MM.1S (cell line): Measurements from ENCODE around the gene PPP4R1.

Source experiments
- DNase-seq: peaks from one replicate; pipeline ENCODE4 v3.0.0-alpha.2; 2015
- H2AFZ ChIP-seq: fragments of 300-600 bp; sonication (generic); 2 replicates; pipeline ENCODE4 v1.6.0; 2016; ENCODE audit warnings: antibody characterized with exemption, low read length
- H3F3A ChIP-seq: fragments of 300-600 bp; sonication (generic); 2 replicates; pipeline ENCODE4 v1.6.1; 2016; ENCODE audit warnings: mild to moderate bottlenecking, antibody characterized with exemption, low read length, moderate library complexity, mixed read lengths; ENCODE audit not compliant: insufficient read depth
- H3K27ac ChIP-seq: fragments of 300-600 bp; sonication (generic); 2 replicates; pipeline ENCODE4 v1.5.1; 2016; ENCODE audit warnings: mild to moderate bottlenecking, low read length
- H3K27me3 ChIP-seq: fragments of 300-600 bp; sonication (generic); replicated peaks from 2 replicates; pipeline ENCODE4 v1.6.0; 2016; ENCODE audit warnings: low read length; ENCODE audit not compliant: insufficient read depth
- H3K36me3 ChIP-seq: fragments of 300-600 bp; sonication (generic); replicated peaks from 2 replicates; pipeline ENCODE4 v1.6.1; 2016; ENCODE audit warnings: mild to moderate bottlenecking, low read length, mixed read lengths; ENCODE audit not compliant: insufficient read depth
- H3K4me1 ChIP-seq: fragments of 300-600 bp; sonication (generic); 2 replicates; pipeline ENCODE4 v1.6.1; 2016; ENCODE audit warnings: low read length, mixed read lengths
- H3K4me2 ChIP-seq: fragments of 300-600 bp; sonication (generic); 2 replicates; pipeline ENCODE4 v1.6.0; 2016; ENCODE audit warnings: low read depth, low read length
- H3K4me3 ChIP-seq: fragments of 300-600 bp; sonication (generic); 2 replicates; pipeline ENCODE4 v1.5.1; 2016; ENCODE audit warnings: low read length, mixed read lengths
- H3K79me2 ChIP-seq: fragments of 300-600 bp; sonication (generic); 2 replicates; pipeline ENCODE4 v1.6.1; 2016; ENCODE audit warnings: mixed run types, low read length, mixed read lengths
- H3K9ac ChIP-seq: fragments of 300-600 bp; sonication (generic); 2 replicates; pipeline ENCODE4 v1.6.1; 2016; ENCODE audit warnings: low read length, mixed read lengths
- H3K9me2 ChIP-seq: fragments of 300-600 bp; sonication (generic); replicated peaks from 2 replicates; pipeline ENCODE4 v1.6.1; 2016; ENCODE audit warnings: mild to moderate bottlenecking, low read length, mixed read lengths; ENCODE audit not compliant: insufficient read depth
- H3K9me3 ChIP-seq: fragments of 300-600 bp; sonication (generic); replicated peaks from 2 replicates; pipeline ENCODE4 v1.6.1; 2016; ENCODE audit warnings: mild to moderate bottlenecking, low read length, mixed read lengths; ENCODE audit not compliant: insufficient read depth
- H4K20me1 ChIP-seq: fragments of 300-600 bp; sonication (generic); 2 replicates; pipeline ENCODE4 v1.6.1; 2016; ENCODE audit warnings: mild to moderate bottlenecking, low read length, moderate library complexity, mixed read lengths; ENCODE audit not compliant: insufficient read depth
- CTCF ChIP-seq: fragments of 300-600 bp; sonication (generic); IDR thresholded peaks from 2 replicates; pipeline ENCODE4 v1.5.1; 2016; ENCODE audit warnings: antibody characterized with exemption, low read length, mixed read lengths
- EZH2 ChIP-seq: fragments of 300-600 bp; sonication (generic); optimal IDR thresholded peaks from 2 replicates; pipeline ENCODE3; 2017; ENCODE audit warnings: low read depth, mild to moderate bottlenecking, antibody characterized with exemption, low read length, mixed read lengths
- EZH2phosphoT487 ChIP-seq: fragments of 300-600 bp; sonication (generic); IDR thresholded peaks from 2 replicates; pipeline ENCODE4 v1.6.1; 2018; ENCODE audit warnings: antibody characterized with exemption, low read length

Gene PPP4R1

GRCh38 chr18:9547782-9548181, 66.6 kb downstream of the PPP4R1 start:
- no peaks in the 10 kb centered on the region for H3K36me3 ChIP-seq
- no peaks in the 10 kb centered on the region for H3K27me3 ChIP-seq
- H3K79me2 ChIP-seq: no peaks in the 10 kb centered on the region
- H3K27ac ChIP-seq: no peak overlapping the region
- DNase-seq: no peak
- no peak overlapping the region for H3K9ac ChIP-seq
- TF ChIP-seq EZH2 (no peak), CTCF (no peak), EZH2phosphoT487 (no peak)
- no peak overlapping the region for H2AFZ ChIP-seq
- no peaks in the 10 kb centered on the region for H3F3A ChIP-seq
- no peaks in the 10 kb centered on the region for H3K9me2 ChIP-seq
- H3K4me3 ChIP-seq: no peak overlapping the region
- H3K4me2 ChIP-seq: no peak overlapping the region
- no peaks in the 10 kb centered on the region for H4K20me1 ChIP-seq
- no peaks in the 10 kb centered on the region for H3K4me1 ChIP-seq
- H3K9me3 ChIP-seq: no peaks in the 10 kb centered on the region

- H3K4me2 ChIP-seq: no peak overlapping the region
- no peaks in the 10 kb centered on the region for H3K36me3 ChIP-seq
- H2AFZ ChIP-seq: no peak overlapping the region
- no peak for DNase-seq
- no peaks in the 10 kb centered on the region for H3K9me3 ChIP-seq
- H3K4me1 ChIP-seq: no peaks in the 10 kb centered on the region
- H3K9ac ChIP-seq: no peak overlapping the region
- no peak overlapping the region for H3K4me3 ChIP-seq
- no peaks in the 10 kb centered on the region for H3K27me3 ChIP-seq
- H4K20me1 ChIP-seq: no peaks in the 10 kb centered on the region
- no peak for TF ChIP-seq EZH2
- TF ChIP-seq CTCF: no peak
- no peak for TF ChIP-seq EZH2phosphoT487
- no peak overlapping the region for H3K27ac ChIP-seq
- H3K9me2 ChIP-seq: no peaks in the 10 kb centered on the region
- no peaks in the 10 kb centered on the region for H3K79me2 ChIP-seq
- no peaks in the 10 kb centered on the region for H3F3A ChIP-seq
These were observed 67.9 kb downstream of the PPP4R1 start for GRCh38 chr18:9546468-9546867.

- H3K9me2 ChIP-seq: no peaks in the 10 kb centered on the region
- DNase-seq: no peak
- H3K4me2 ChIP-seq: no peak overlapping the region
- no peaks in the 10 kb centered on the region for H3K9me3 ChIP-seq
- no peak overlapping the region for H2AFZ ChIP-seq
- no peaks in the 10 kb centered on the region for H4K20me1 ChIP-seq
- H3K79me2 ChIP-seq: no peaks in the 10 kb centered on the region
- no peak overlapping the region for H3K9ac ChIP-seq
- H3K4me3 ChIP-seq: no peak overlapping the region
- no peaks in the 10 kb centered on the region for H3K4me1 ChIP-seq
- no peak for TF ChIP-seq EZH2
- TF ChIP-seq EZH2phosphoT487: no peak
- TF ChIP-seq CTCF: no peak
- no peak overlapping the region for H3K27ac ChIP-seq
- no peaks in the 10 kb centered on the region for H3K36me3 ChIP-seq
- no peaks in the 10 kb centered on the region for H3F3A ChIP-seq
- H3K27me3 ChIP-seq: no peaks in the 10 kb centered on the region
These were observed 69.3 kb downstream of the PPP4R1 start for GRCh38 chr18:9545029-9545428.

- Histone ChIP-seq H3K9ac (no peak overlapping the region), H3K4me2 (no peak overlapping the region), H2AFZ (no peak overlapping the region), H3K9me3 (no peaks in the 10 kb centered on the region), H3K36me3 (no peaks in the 10 kb centered on the region), H3F3A (no peaks in the 10 kb centered on the region), H4K20me1 (no peaks in the 10 kb centered on the region), H3K79me2 (no peaks in the 10 kb centered on the region), H3K27me3 (no peaks in the 10 kb centered on the region), H3K4me1 (no peaks in the 10 kb centered on the region), H3K4me3 (no peak overlapping the region), H3K27ac (no peak overlapping the region), H3K9me2 (no peaks in the 10 kb centered on the region)
- TF ChIP-seq EZH2 (no peak), CTCF (no peak), EZH2phosphoT487 (no peak)
- DNase-seq: no peak
These were observed 71.4 kb downstream of the PPP4R1 start for GRCh38 chr18:9542924-9543323.
